HS-5 (cell line): ENCODE results near the gene PBX4.

Experiments used
- DNase-seq: peaks from one replicate; pipeline ENCODE4 v3.0.0-alpha.2; 2012; ENCODE audit warnings: low read depth

The PBX4 gene

DNA sequence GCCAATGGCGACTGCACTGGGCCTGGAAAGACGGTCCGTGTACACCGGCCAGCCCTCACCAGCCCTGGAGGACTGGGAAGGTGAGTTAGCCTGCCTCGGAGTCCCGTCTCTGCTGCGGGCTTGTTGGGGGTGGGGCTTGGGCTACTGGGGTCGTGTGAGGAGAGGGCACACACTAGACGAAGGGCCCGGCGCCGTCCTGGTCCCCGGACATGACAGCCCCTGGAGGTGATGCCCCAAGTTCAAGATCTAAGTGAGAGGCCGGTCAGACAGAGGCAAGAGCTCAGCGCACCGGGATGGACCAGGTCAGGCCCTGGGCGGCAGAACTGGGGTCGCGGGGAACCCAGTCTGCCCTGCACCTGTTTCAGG lies 78.8 kb downstream of the PBX4 start:
- DNase-seq: no peak

GRCh38 chr19:19538785-19539166 lies 79.7 kb downstream of the PBX4 start:
- no peak for DNase-seq

- no peak for DNase-seq
Observed at GRCh38 chr19:19538061-19538784, 80.3 kb downstream of the PBX4 start, which contains the start of gene CILP2. TSS of gene CILP2 (plus strand) at chr19:19538265. CDS start at chr19:19538350, 85 bp downstream.

GRCh38 chr19:19537075-19538048 lies 81.1 kb downstream of the PBX4 start:
- no peak for DNase-seq

DNA sequence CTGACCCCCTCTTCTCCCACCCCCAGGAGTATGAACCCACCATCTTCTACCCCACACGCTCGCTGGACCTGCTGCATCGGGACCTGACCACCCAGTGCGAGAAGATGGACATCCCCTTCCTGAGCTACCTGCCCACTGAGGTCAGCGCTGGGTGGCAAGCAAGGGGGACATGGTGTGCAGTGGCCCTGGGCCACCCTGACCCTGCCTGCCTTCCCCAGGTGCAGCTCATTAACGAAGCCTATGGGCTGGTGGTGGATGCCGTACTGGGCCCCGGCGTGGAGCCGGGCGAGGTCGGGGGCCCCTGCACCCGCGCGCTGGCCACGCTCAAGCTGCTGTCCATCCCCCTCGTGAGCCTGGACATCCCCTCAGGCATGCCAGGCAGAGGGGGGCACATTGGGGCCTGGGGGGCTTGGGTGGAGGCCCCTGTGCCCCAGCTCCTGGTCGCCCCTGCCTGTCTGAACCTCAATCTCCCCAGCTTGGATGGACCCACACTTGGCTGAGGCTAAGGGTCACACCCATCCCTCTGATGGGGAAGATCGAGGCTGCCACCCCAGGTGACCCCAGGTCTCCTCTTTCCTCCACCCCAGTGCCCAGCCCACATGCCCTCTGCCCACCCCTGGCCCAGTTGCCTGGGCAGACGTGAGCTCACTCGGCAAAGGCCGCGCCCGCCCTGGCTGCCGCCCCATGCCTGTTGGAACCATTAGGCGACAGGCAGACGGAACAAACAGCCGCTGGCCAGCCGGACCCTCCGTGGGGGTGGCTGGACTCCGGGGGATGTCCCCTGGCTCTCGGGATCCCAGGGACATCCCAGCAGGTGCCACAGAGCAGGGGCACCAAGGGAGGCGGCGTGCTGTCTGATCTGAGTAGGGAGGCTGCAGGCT lies 82.9 kb downstream of the PBX4 start:
- DNase-seq: no peak

GRCh38 chr19:19534556-19535265 lies 83.8 kb downstream of the PBX4 start:
- no peak for DNase-seq

- DNase-seq: no peak
Observed at GRCh38 chr19:19533841-19534240, 84.6 kb downstream of the PBX4 start.

DNA sequence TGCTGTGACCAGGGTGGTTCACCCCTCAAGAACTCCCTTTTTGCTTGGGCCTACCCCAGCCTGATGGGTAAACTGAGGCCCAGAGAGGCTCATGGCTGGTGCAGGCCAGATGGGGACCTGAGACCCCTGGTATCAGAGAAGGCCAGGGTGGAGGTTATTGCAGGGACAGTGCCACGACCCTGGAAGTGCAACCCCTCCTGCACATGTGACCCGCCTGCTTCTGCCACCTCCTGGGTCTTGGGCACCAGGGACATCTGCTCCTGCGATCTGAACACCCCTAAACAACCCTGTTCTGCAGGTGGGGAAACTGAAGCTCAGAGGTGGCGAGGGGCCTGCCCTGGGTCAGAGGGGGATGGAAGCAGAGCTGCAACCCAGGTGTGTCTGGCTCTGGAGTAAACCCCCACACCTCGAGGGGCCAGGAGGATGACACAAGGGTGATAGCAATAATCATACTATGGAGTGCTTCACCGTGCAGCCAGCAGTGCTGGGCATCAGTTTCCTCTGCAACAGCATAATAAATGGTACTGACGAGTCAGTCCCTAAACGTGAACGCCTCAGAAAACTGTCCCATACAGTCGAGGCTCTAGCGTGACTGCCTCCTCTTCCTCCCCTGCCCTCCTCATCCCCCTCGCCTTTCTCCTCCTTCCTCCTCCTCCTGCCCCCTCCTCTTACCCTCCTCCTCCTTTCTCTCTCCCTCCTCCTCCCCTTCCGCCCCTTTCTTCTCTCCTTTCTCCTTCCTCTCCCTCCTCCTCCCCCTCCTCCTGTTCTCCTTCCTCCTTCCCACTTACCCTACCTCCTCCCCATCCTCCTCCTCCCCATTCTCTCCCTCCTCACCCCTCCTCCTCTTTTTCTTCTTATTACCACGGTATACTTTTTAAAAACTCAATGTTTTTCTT lies 85.4 kb downstream of the PBX4 start:
- DNase-seq: no peak

- DNase-seq: no peak
Observed at GRCh38 chr19:19531951-19532805, 86.3 kb downstream of the PBX4 start.

DNA sequence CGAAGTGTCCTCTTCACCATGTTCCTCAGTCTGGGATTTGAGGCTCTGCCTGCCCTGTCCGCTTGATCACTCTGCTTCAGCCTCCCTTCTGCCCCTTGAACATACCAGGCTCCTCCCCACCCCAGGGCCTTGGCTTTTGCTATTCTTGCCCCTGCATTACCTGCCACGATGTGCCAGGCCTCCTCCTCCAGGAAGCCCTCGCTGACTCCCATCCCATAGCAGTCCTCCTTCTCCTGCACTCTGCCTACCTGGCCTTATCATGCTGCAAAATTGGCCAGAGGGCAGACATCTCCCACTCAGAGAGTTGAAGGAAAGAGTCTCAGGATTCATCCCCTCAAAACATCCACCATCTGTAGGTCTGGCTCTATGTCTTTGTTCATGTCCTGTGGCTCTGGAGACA lies 87.6 kb downstream of the PBX4 start:
- DNase-seq: no peak

DNA sequence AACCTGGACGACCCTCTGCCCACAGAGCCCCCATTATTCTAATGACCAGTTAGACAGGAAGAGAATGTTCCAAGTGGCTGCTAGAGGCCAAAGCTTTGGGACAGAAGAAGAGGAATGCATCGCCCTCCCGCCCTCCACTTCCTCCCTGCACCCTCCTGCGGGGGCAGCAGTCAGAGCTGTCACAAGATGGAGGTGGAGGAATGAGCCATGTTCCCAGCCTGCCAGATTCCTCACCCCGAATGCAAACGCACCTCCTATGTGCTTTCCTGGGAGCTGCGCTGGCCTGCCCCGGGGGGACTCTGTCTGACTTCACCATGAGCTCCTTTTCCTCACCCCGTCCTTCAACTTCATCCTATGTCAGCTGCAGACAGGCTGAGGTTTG lies 88.1 kb downstream of the PBX4 start:
- DNase-seq: no peak

GRCh38 chr19:19529783-19530422 lies 88.6 kb downstream of the PBX4 start:
- DNase-seq: no peak

GRCh38 chr19:19528721-19529490 lies 89.6 kb downstream of the PBX4 start, which contains the start of gene YJEFN3:
TSS of gene YJEFN3 (plus strand) at chr19:19528911. CDS start at chr19:19528933, 22 bp downstream.
- no peak for DNase-seq

- no peak for DNase-seq
Observed at GRCh38 chr19:19527674-19528625, 90.5 kb downstream of the PBX4 start.

GRCh38 chr19:19527371-19527656 lies 91.2 kb downstream of the PBX4 start:
- DNase-seq: no peak

DNA sequence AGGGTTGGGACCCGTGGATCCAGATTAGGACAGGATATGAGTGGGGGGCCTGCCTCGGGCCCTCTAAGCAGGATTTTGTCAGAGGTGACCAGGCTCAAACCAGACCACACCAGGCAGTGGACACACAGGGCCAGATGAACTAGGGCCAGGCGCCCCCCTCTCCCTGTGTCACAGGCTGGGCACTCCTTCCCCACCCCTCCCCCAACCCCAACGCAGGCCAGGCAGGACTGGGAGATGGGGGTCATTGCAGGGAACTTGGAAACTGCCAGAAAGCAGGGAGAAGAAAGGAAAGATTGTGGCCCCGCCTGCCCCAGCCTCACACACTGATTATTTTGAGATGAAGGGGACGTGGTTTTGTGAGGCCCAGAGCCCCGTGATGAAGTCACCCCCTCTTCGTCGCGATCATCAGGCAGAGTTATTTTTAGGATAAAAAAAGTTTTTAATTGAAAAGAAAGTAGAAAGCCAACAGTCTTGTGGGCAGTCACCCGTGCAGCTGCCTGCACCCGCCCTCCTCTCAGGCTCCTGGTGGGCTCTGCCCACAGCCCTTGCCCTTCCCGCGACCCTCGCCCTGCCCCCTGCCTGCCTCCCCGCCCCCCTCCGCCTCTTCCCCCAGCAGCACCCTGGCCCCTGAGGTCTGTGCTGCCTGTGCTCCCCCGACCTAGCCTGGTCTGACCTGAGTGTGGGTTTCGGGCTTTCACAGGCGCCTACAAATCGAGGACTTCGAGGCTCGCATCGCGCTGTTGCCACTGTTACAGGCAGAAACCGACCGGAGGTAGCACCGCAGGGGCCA lies 91.7 kb downstream of the PBX4 start:
- DNase-seq: no peak
